Kidney (tissue), 14 donors: ENCODE results near the gene SLC25A2. TPM values are rescaled to one million over a fixed set of nuclear protein-coding genes. Genes with fewer than 3 reads are reported as not detected.
A peak's percentile ranks its signal among the peaks of the same experiment; 100 is the strongest.

Experiments
- DNase-seq, 5 donors: peaks; one replicate each; pipeline ENCODE4 v3.0.0-alpha.2; 2013 to 2020
- FAIRE-seq: peaks from 2 replicates; lab custom pipeline; 2012; peaks lifted over from hg19 to GRCh38; lab: Jason Lieb, UNC
- H3K27ac ChIP-seq, 2 donors: one replicate each; pipeline ENCODE4 v1.7.0; 2013; ENCODE audit warnings: low read depth in 2 of 2, low read length in 2 of 2, inconsistent platforms in 1 of 2
- H3K27me3 ChIP-seq: one replicate; pipeline ENCODE4 v1.7.1; 2013; ENCODE audit warnings: low read length, inconsistent platforms; ENCODE audit not compliant: control insufficient read depth, insufficient read depth
- H3K36me3 ChIP-seq, 3 donors: one replicate each; pipeline versions ENCODE4 v1.7.0 to v1.7.1; 2013; ENCODE audit warnings: low read length in 3 of 3, control low read depth in 1 of 3, inconsistent platforms in 1 of 3; ENCODE audit not compliant: insufficient read depth in 3 of 3, control insufficient read depth in 2 of 3
- H3K4me1 ChIP-seq, 3 donors: one replicate each; pipeline versions ENCODE4 v1.7.0 to v1.7.1; 2013; ENCODE audit warnings: low read length in 3 of 3, inconsistent platforms in 1 of 3, low read depth in 1 of 3; ENCODE audit not compliant: control insufficient read depth in 2 of 3, insufficient read depth in 2 of 3
- H3K4me3 ChIP-seq, 3 donors: one replicate each; pipeline versions ENCODE4 v1.7.0 to v1.8.1; 2013; ENCODE audit warnings: low read length in 3 of 3, control low read depth in 1 of 3, inconsistent platforms in 1 of 3
- H3K9ac ChIP-seq, 3 donors: one replicate each; pipeline versions ENCODE4 v1.7.0 to v1.7.1; 2013; ENCODE audit warnings: low read length in 3 of 3, control low read depth in 1 of 3, inconsistent platforms in 1 of 3
- H3K9me3 ChIP-seq, 3 donors: one replicate each; pipeline versions ENCODE4 v1.7.0 to v1.7.1; 2013; ENCODE audit warnings: low read length in 3 of 3, control low read depth in 1 of 3, inconsistent platforms in 1 of 3; ENCODE audit not compliant: control insufficient read depth in 2 of 3, insufficient read depth in 1 of 3
- intact Hi-C: fragments of 100-400 bp; cut with DNase I; formaldehyde crosslinking; loops from one replicate; pipeline ENCODE4 v1.11.1; 2022
- polyA plus RNA-seq: library from polyadenylated mRNA; stranded (reverse); fragments of 350-450 nt; fragmentation: Illumina TruSeq; extraction: RNeasy Lipid Tissue Mini Kit (QIAGEN cat#74804); gene quantifications from one replicate; pipeline ENCODE4 v1.2.3, GENCODE V29; 2014; ENCODE audit warnings: low read depth, low replicate concordance; ENCODE audit not compliant: insufficient read depth
- total RNA-seq: library from RNA; stranded (reverse); fragmentation: NEBNext Ultra II Directional; extraction: Animal tissue kit (Norgen Biotek cat#: 25700); gene quantifications from one replicate; pipeline ENCODE4 v1.2.1, GENCODE V29; 2021
- TF ChIP-seq, protein P1 (sequence below): IDR thresholded peaks from 3 replicates; pipeline ENCODE4 v1.5.1; 2012; ENCODE audit warnings: mild to moderate bottlenecking, moderate library complexity, borderline replicate concordance; ENCODE audit not compliant: insufficient read depth; ENCODE audit errors: extremely low read depth
- donor health status: control.
- donor health status: control.
- donor health status: control.
- donor health status: control.
- donor health status: control.
- donor health status: DM: yes; HTN: yes; CAD: no.
- donor health status: Normal renal cell carcinoma (clear cell type).

The SLC25A2 gene
- total and polyA plus RNA-seq, 2 donors from 2014 or later = 0.94 TPM; not detected in 1

DNA sequence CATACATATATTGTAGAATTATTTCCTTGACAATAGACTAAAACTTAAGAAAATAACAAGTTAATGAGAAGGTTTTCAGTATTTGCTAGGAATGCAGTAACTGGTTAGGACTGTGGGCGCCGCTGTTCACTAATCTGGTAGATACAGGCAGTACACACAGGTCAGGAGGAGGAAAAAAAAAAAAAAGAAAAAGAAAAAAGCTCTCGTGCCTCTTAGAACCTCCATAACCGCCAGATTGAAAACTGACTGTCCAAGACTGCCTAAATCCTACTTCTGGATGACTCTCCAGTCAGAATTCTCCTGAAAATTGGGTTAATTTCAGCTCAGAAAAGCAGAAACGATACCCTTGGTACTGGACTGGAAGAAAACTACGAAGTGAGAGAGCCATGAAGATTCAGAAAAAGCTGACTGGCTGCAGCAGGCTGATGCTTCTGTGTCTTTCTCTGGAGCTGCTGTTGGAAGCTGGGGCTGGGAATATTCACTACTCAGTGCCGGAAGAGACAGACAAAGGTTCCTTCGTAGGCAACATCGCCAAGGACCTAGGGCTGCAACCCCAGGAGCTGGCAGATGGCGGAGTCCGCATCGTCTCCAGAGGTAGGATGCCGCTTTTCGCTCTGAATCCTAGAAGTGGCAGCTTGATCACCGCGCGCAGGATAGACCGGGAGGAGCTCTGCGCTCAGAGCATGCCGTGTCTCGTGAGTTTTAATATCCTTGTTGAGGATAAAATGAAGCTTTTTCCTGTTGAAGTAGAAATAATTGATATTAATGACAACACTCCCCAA, 26.6 kb upstream of the SLC25A2 start, which contains the start of gene PCDHGA1:
TSS of gene PCDHGA1 (plus strand) at position 216 of the 782 bp plus-strand sequence.
- Histone ChIP-seq H3K4me3 (peak within 1 kb of the TSS in 1 of 3 donors; percentile 8), H3K27ac (no peak within 1 kb of the TSS), H3K36me3 (no peaks in the 10 kb centered on the region), H3K27me3 (no peaks in the 10 kb centered on the region), H3K9me3 (peaks cover 0 to 39% (median 17%) of the 10 kb centered on the region in 3 donors), H3K4me1 (no peaks in the 10 kb centered on the region), H3K9ac (no peak within 1 kb of the TSS)
- DNase-seq (peak in 1 of 5 donors; percentile 9), FAIRE-seq (no peak)
- intact Hi-C loops = no loop called here
- TF ChIP-seq, protein P1, sequence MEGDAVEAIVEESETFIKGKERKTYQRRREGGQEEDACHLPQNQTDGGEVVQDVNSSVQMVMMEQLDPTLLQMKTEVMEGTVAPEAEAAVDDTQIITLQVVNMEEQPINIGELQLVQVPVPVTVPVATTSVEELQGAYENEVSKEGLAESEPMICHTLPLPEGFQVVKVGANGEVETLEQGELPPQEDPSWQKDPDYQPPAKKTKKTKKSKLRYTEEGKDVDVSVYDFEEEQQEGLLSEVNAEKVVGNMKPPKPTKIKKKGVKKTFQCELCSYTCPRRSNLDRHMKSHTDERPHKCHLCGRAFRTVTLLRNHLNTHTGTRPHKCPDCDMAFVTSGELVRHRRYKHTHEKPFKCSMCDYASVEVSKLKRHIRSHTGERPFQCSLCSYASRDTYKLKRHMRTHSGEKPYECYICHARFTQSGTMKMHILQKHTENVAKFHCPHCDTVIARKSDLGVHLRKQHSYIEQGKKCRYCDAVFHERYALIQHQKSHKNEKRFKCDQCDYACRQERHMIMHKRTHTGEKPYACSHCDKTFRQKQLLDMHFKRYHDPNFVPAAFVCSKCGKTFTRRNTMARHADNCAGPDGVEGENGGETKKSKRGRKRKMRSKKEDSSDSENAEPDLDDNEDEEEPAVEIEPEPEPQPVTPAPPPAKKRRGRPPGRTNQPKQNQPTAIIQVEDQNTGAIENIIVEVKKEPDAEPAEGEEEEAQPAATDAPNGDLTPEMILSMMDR = peak; percentile 21

GRCh38 chr5:141328231-141328630, 24.4 kb upstream of the SLC25A2 start:
- DNase-seq (no peak), FAIRE-seq (no peak)
- Histone ChIP-seq H3K9ac (no peak overlapping the region), H3K36me3 (no peaks in the 10 kb centered on the region), H3K27me3 (no peaks in the 10 kb centered on the region), H3K4me3 (no peak overlapping the region), H3K4me1 (no peaks in the 10 kb centered on the region), H3K27ac (no peak overlapping the region), H3K9me3 (peaks cover 0 to 39% (median 16%) of the 10 kb centered on the region in 3 donors)
- intact Hi-C loops = no loop called here
- TF ChIP-seq, protein P1 = no peak

DNA sequence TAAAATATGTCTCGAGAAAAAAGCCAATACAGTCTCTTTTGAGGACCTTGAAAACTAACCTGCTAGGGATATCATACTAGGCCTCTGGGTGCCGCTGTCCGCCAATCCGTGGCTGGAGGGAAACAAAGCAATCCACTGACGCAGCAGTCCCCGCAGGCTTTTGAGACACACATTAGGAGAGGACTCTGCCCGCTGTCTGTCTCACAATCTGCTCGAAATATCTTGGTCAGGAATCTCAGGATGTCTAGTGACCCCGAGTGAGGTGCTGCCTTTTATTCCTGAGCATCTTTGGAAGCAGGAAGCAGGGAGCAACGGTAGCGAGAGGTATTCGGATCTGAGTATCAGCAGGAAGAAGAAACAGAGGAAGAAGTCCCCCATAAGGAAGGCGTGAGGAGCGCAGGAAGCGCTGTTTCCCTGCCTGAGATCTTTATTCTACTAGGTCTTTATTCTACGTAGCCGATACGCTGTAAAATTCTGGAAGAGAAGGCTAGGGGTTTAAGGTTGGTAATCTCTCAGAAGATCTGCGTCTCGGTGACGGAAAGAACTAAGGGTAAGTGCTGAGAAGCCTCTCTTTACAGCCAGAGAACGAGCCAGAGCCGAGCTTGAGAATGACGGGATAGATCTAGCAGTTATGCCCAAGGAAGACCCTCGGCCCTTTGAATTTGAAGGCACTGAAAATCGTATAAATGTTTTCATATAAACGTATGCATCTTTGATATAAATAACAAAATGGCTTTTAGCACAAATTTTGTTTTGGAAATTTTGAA, 22.4 kb upstream of the SLC25A2 start:
- Histone ChIP-seq H3K27me3 (no peaks in the 10 kb centered on the region), H3K9ac (peak overlapping the region in 1 of 3 donors; percentile 28), H3K9me3 (peaks cover 0 to 34% (median 11%) of the 10 kb centered on the region in 3 donors), H3K4me1 (no peaks in the 10 kb centered on the region), H3K27ac (no peak overlapping the region), H3K36me3 (no peaks in the 10 kb centered on the region), H3K4me3 (peak overlapping the region; percentile 28 to 63 (median 53))
- intact Hi-C loops = no loop called here
- FAIRE-seq (no peak), DNase-seq (peak in 4 of 5 donors; percentile 54 to 73 (median 61))
- TF ChIP-seq, protein P1 = no peak
